Measurements from ENCODE around the gene P2RX2. TPM values are rescaled to one million over a fixed set of nuclear protein-coding genes. Genes with fewer than 3 reads are reported as not detected.

P2RX2 gene
- total RNA-seq, 4 donors from 2014 or later, result not detected

DNA sequence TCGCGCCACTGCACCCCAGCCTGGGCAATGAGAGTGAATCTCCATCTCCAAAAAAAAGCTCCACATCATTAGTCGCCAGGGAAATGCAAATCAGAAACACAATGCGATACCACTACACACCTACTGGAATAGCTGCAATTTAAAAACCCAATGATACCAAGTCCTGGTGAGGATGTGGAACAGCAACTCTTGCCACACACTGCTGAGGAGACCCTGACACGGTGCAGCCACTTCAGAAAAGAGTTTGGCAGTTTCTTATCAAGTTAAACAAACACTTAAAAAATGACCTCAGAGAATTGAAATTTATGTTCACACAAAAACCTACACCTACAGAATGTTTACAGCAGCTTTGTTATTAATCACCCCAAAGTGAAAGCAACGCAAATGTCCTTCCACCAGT, 12.1 kb downstream of the P2RX2 start:
- TF ChIP-seq CTCF (IDR thresholded peaks at IDR 0.05; ENCODE audit: low read depth), result no peak

- no peak for TF ChIP-seq CTCF (IDR thresholded peaks at IDR 0.05; ENCODE audit: low read depth)
Measured at GRCh38 chr12:132631666-132632065, 13.1 kb downstream of the P2RX2 start.

GRCh38 chr12:132632521-132633228, 14.1 kb downstream of the P2RX2 start:
- no peak for TF ChIP-seq CTCF (IDR thresholded peaks at IDR 0.05; ENCODE audit: low read depth)

GRCh38 chr12:132633398-132633797, 14.8 kb downstream of the P2RX2 start:
- no peak for TF ChIP-seq CTCF (IDR thresholded peaks at IDR 0.05; ENCODE audit: low read depth)

- no peak for TF ChIP-seq CTCF (IDR thresholded peaks at IDR 0.05; ENCODE audit: low read depth)
Measured at GRCh38 chr12:132633901-132634300, 15.3 kb downstream of the P2RX2 start.

GRCh38 chr12:132634411-132634990, 15.9 kb downstream of the P2RX2 start:
- TF ChIP-seq CTCF (IDR thresholded peaks at IDR 0.05; ENCODE audit: low read depth), result no peak

DNA sequence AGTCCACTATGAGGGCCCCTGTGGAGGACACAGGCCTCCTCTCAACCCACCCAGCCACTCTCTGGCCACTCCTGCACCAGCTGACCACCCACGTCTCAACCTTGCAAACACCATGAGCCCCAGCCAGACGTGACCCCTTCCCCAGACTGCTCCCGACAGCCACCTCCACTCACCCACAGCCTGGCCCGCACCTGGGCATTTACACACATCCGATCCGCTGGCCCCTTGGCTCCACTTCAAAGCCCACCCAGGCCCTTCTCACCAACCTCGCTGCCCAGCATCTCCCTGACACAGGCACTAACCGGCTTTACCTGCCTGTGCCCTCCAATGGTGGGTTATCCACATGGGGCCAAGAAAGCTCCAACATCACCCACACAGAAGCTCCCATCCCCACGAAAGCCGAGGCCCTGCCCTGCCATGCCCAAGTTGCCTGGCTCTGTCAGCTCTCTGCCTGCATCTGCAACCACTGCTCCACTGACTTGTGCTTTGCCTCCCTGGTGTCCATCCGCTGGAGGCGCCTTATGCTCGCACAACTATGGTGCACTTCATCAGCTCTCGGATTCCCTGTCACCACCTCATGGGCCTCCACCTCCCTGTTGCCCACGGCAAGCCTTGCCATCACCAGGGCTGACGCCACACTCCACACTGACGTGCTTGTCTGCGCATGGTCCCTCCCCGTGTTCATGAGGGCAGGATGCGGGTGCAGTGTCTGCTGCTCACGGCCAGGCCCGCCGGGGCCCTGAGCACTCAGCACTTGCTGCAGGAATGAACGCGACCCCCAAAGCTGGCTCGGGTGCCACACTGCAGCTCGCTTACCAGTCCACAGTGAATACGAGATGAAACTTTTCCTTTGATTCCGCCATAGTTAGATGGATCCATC, 16.7 kb downstream of the P2RX2 start:
- TF ChIP-seq CTCF (IDR thresholded peaks at IDR 0.05; ENCODE audit: low read depth), result no peak
